ENCODE data around the gene C1R. TPM values are rescaled to one million over a fixed set of nuclear protein-coding genes. Genes with fewer than 3 reads are reported as not detected.

C1R gene
- total RNA-seq, 1 experiment from 2014 or later: 1.3 TPM

GRCh38 chr12:7134396-7135166 is 42.3 kb upstream of the C1R start:
- Histone ChIP-seq H3K36me3 (ENCODE audit: control insufficient read depth, insufficient read depth, low read length) (no peaks in the 10 kb centered on the region), H3K4me1 (ENCODE audit: control insufficient read depth, insufficient read depth, low read length) (no peaks in the 10 kb centered on the region), H3K9me3 (ENCODE audit: control insufficient read depth, insufficient read depth, low read depth, low read length) (no peaks in the 10 kb centered on the region), H3K27me3 (ENCODE audit: control insufficient read depth, insufficient read depth, low read length) (no peaks in the 10 kb centered on the region), H3K4me3 (ENCODE audit: low read depth in 2 of 2, low read length in 2 of 2) (no peak overlapping the region), H3K27ac (ENCODE audit: low read length) (no peak overlapping the region)
- intact Hi-C loops (cut with micrococcal nuclease; ENCODE audit: unreplicated experiment) (no loop called here), in situ Hi-C loops (cut with HindIII; ENCODE audit: low pct_unique_long_range_greater_than_20kb, low sequenced_read_pairs) (no loop called here)
- ChIA-PET CTCF (no interaction called here), POLR2A (no interaction called here)
- BruUV-seq (replicated peaks): no TSS peak
- ATAC-seq (no peak), DNase-seq (ENCODE audit: low read depth, low spot score) (no peak)
- TF ChIP-seq REST (IDR thresholded peaks at IDR 0.05; ENCODE audit: insufficient read depth in 1 of 2, low read depth in 2 of 2, low read length in 1 of 2) (no peak), SIN3A (IDR thresholded peaks at IDR 0.05; ENCODE audit: borderline replicate concordance, insufficient read depth, low read depth, low read length) (no peak), TCF7L2 (IDR thresholded peaks at IDR 0.05; ENCODE audit: low read depth, low read length) (no peak), CTCF (IDR thresholded peaks at IDR 0.05) (no peak), POLR2AphosphoS5 (IDR thresholded peaks at IDR 0.05; ENCODE audit: low read depth, low read length) (no peak)

- H3K27ac ChIP-seq (ENCODE audit: low read length): no peak overlapping the region
- BruUV-seq (replicated peaks): no TSS peak
- H3K27me3 ChIP-seq (ENCODE audit: control insufficient read depth, insufficient read depth, low read length): no peaks in the 10 kb centered on the region
- ChIA-PET POLR2A (interaction anchor here (0.6 kb wide), 1 partner anchor 1151 kb away, joined by 5 read pairs; no protein-coding TSS in a partner anchor), CTCF (no interaction called here)
- ATAC-seq (no peak), DNase-seq (ENCODE audit: low read depth, low spot score) (no peak)
- in situ Hi-C loops (cut with HindIII; ENCODE audit: low pct_unique_long_range_greater_than_20kb, low sequenced_read_pairs): no loop called here
- H3K4me3 ChIP-seq (ENCODE audit: low read depth in 2 of 2, low read length in 2 of 2): peak overlapping the region in 1 of 2 experiments; percentile 43; a peak in 2 of 4 replicates
- H3K4me1 ChIP-seq (ENCODE audit: control insufficient read depth, insufficient read depth, low read length): no peaks in the 10 kb centered on the region
- TF ChIP-seq POLR2AphosphoS5 (IDR thresholded peaks at IDR 0.05; ENCODE audit: low read depth, low read length): no peak
- TF ChIP-seq SIN3A (IDR thresholded peaks at IDR 0.05; ENCODE audit: borderline replicate concordance, insufficient read depth, low read depth, low read length): no peak
- H3K36me3 ChIP-seq (ENCODE audit: control insufficient read depth, insufficient read depth, low read length): no peaks in the 10 kb centered on the region
- intact Hi-C loops (cut with micrococcal nuclease; ENCODE audit: unreplicated experiment): no loop called here
- H3K9me3 ChIP-seq (ENCODE audit: control insufficient read depth, insufficient read depth, low read depth, low read length): no peaks in the 10 kb centered on the region
These were observed 39.2 kb upstream of the C1R start for GRCh38 chr12:7131502-7131866.

Data from Panc1 (cell line).